OCI-LY3 (cell line): ENCODE measurements around the gene PTPN20.

Source experiments
- EZH2phosphoT487 ChIP-seq: fragments of 200-600 bp; shearing (Covaris generic); IDR thresholded peaks from 2 replicates; pipeline ENCODE4 v1.6.1; 2018; ENCODE audit warnings: antibody characterized with exemption, mixed run types, low read depth
- TF ChIP-seq, protein P1 (sequence below): fragments of 200-600, 300-600 bp; sonication (generic); IDR thresholded peaks from 2 replicates; pipeline ENCODE4 v1.5.1; 2014; ENCODE audit warnings: antibody characterized with exemption, low read length, low read depth

GRCh38 chr10:47050618-47051455 is 139.6 kb downstream of the PTPN20 start:
- TF ChIP-seq, protein P1, sequence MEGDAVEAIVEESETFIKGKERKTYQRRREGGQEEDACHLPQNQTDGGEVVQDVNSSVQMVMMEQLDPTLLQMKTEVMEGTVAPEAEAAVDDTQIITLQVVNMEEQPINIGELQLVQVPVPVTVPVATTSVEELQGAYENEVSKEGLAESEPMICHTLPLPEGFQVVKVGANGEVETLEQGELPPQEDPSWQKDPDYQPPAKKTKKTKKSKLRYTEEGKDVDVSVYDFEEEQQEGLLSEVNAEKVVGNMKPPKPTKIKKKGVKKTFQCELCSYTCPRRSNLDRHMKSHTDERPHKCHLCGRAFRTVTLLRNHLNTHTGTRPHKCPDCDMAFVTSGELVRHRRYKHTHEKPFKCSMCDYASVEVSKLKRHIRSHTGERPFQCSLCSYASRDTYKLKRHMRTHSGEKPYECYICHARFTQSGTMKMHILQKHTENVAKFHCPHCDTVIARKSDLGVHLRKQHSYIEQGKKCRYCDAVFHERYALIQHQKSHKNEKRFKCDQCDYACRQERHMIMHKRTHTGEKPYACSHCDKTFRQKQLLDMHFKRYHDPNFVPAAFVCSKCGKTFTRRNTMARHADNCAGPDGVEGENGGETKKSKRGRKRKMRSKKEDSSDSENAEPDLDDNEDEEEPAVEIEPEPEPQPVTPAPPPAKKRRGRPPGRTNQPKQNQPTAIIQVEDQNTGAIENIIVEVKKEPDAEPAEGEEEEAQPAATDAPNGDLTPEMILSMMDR = no peak
- TF ChIP-seq EZH2phosphoT487 = no peak
